Measurements from ENCODE around the gene GPC6. TPM values are rescaled to one million over a fixed set of nuclear protein-coding genes. Genes with fewer than 3 reads are reported as not detected.

The GPC6 gene
- total RNA-seq, 1 donor from 2014 or later, result 38.9 TPM

GRCh38 chr13:93561576-93562225 is 335.1 kb downstream of the GPC6 start:
- no peak for DNase-seq (ENCODE audit: low read depth)

- DNase-seq (ENCODE audit: low read depth), result peak; percentile 47
Observed at GRCh38 chr13:93562676-93563075, 336.1 kb downstream of the GPC6 start.

- DNase-seq (ENCODE audit: low read depth), result no peak
Observed at GRCh38 chr13:93577105-93577504, 350.5 kb downstream of the GPC6 start.

GRCh38 chr13:93589788-93590187 is 363.2 kb downstream of the GPC6 start:
- no peak for DNase-seq (ENCODE audit: low read depth)

GRCh38 chr13:93603043-93603442 is 376.4 kb downstream of the GPC6 start:
- peak; percentile 88 for DNase-seq (ENCODE audit: low read depth)

- DNase-seq (ENCODE audit: low read depth), result no peak
Observed at GRCh38 chr13:93614776-93615175, 388.2 kb downstream of the GPC6 start.

GRCh38 chr13:93620181-93620765 is 393.7 kb downstream of the GPC6 start:
- DNase-seq (ENCODE audit: low read depth), result no peak

GRCh38 chr13:93621051-93621450 is 394.4 kb downstream of the GPC6 start:
- no peak for DNase-seq (ENCODE audit: low read depth)

- no peak for DNase-seq (ENCODE audit: low read depth)
Observed at GRCh38 chr13:93621966-93622365, 395.4 kb downstream of the GPC6 start.

GRCh38 chr13:93624311-93624777 is 397.7 kb downstream of the GPC6 start:
- no peak for DNase-seq (ENCODE audit: low read depth)

GRCh38 chr13:93625536-93625935 is 398.9 kb downstream of the GPC6 start:
- no peak for DNase-seq (ENCODE audit: low read depth)

GRCh38 chr13:93628136-93628797 is 401.7 kb downstream of the GPC6 start:
- DNase-seq (ENCODE audit: low read depth), result no peak

GRCh38 chr13:93635616-93636032 is 409.0 kb downstream of the GPC6 start:
- no peak for DNase-seq (ENCODE audit: low read depth)

- no peak for DNase-seq (ENCODE audit: low read depth)
Observed at GRCh38 chr13:93637852-93638251, 411.2 kb downstream of the GPC6 start.

- no peak for DNase-seq (ENCODE audit: low read depth)
Observed at GRCh38 chr13:93640452-93640851, 413.8 kb downstream of the GPC6 start.

GRCh38 chr13:93646245-93646644 is 419.6 kb downstream of the GPC6 start:
- no peak for DNase-seq (ENCODE audit: low read depth)

- no peak for DNase-seq (ENCODE audit: low read depth)
Observed at GRCh38 chr13:93649496-93649895, 422.9 kb downstream of the GPC6 start.

GRCh38 chr13:93653776-93654175 is 427.2 kb downstream of the GPC6 start:
- DNase-seq (ENCODE audit: low read depth), result no peak

- DNase-seq (ENCODE audit: low read depth), result no peak
Observed at GRCh38 chr13:93655154-93655553, 428.5 kb downstream of the GPC6 start.

- no peak for DNase-seq (ENCODE audit: low read depth)
Observed at GRCh38 chr13:93660391-93661063, 433.9 kb downstream of the GPC6 start.

GRCh38 chr13:93670866-93671265 is 444.3 kb downstream of the GPC6 start:
- no peak for DNase-seq (ENCODE audit: low read depth)

GRCh38 chr13:93672996-93673395 is 446.4 kb downstream of the GPC6 start:
- peak; percentile 52 for DNase-seq (ENCODE audit: low read depth)

GRCh38 chr13:93673885-93674284 is 447.3 kb downstream of the GPC6 start:
- DNase-seq (ENCODE audit: low read depth), result no peak

Data from renal cortical epithelial cell (primary cell).